NCI-H2196 (cell line): ENCODE results near the gene TEPSIN.

ENCODE experiments used
- DNase-seq: peaks from one replicate; lab custom pipeline; 2025; ENCODE audit not compliant: unreplicated experiment; lab: John Stamatoyannopoulos, UW

TEPSIN gene

DNA sequence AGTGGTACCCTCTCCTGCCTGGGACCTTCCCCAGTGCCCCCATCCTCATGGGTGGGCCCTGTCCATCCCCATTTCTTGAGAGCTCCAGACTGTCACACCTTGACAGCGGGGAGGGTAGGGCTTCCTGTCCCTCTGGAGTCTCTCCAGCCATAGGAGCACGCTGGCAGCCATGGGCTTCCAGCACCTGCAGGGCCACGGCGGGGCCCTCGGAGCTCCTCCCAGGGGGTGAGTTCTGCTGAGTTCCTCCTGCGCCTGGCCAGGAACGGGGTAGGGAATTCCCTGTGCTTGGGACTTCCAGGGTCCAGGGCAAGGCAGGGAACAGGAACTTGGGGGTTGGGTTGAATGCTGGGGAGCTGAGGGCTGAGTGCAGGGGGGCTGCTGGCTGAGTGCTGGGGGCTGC, 49.8 kb downstream of the TEPSIN start:
- no peak for DNase-seq

DNA sequence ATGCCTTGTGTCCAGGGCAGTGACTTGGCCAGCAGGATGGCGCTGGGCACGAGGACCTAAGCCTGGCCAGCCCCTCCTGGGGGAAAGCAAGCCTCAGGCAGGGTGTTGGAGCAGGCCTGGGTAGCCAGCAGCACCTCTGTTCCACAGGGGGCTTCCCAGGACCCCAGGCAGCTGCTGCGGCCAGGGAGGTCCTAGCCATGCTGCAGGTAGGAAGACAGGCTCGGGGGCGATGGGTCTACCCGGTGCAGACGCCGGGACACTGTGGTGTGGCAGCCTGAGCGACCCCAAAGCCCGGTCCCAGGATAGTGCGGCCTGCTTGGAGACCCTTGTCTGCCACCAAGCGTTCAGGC, 50.4 kb downstream of the TEPSIN start:
- no peak for DNase-seq

DNA sequence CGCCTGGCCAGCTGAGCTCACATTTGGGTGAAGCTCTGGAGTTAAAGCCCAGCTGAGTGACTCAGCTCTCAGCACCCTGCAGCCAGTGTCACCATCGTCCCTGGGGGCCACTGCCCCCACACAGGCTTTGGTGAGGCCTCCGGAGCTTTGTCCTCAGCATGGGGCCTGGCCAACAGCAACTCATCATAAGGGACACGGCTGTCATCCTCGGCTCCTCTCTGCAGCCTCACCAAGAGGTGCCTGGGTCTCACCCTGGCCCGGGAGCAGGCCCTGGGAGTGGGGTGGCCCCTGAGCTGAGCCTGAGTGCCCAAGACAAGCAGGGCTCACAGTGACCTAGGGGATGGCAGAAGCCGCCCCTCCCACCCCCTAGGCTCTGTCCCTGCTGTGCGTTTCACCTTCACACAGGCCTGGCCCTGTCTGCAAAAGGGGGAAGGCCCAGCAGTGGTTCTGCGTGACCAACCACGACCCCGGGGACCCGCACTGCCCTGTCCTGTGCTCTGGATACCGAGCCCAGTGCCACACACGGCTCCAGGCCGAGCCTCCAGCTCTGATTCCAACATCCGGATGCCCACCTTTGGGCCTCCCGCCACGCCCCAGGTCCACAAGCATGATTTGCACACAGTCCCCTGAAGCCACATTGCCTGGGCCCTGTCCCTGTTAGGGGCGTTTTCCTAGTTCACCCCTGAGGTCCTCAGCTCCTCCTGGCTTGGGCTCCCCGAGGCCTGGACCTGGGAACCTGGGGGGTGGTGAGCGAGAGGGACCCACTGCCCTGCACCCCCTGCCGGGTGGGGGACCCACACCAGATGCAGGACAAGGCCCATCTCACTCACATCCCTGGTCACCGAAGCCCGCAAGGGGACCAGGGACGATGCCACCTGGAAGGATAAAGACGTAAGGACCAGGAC, 51.0 kb downstream of the TEPSIN start:
- DNase-seq = no peak

DNA sequence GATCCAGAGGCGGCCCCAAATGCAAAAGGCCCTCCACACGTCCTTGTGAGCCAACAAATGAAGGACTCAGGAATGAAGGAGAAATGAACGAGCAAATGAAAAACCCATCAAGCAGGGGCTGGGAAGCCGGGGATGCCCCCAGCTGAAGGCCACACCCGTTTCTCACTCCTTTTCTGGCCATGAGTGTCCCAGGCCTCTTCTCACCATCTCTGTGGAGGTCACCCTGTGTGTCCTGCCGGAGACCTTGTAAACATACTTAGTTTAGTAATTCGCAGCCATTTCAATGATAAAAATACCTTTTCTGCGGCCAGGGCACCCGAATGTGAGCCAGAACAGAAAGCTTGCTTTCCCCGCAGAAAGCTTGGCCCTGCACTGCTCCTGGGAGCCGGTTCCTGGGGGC, 51.7 kb downstream of the TEPSIN start:
- no peak for DNase-seq

DNA sequence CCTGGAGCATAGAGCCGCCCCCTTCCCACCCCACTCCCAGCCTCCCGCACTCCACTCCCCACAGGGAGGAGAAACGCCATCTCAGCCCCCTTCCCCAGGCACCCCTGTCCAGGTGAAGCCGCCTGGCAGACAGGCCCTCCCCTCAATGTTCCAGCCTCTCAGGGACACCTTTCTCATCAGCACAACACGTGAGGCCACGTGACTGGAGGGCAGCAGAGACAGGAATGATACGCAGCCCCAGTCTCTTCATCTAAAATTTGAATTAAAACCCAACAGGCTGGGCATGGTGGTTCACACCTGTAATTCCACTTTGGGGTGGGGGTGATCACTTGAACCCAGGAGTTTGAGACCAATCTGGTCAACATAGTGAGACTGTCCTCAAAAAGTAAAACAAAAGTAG, 52.7 kb downstream of the TEPSIN start:
- no peak for DNase-seq

DNA sequence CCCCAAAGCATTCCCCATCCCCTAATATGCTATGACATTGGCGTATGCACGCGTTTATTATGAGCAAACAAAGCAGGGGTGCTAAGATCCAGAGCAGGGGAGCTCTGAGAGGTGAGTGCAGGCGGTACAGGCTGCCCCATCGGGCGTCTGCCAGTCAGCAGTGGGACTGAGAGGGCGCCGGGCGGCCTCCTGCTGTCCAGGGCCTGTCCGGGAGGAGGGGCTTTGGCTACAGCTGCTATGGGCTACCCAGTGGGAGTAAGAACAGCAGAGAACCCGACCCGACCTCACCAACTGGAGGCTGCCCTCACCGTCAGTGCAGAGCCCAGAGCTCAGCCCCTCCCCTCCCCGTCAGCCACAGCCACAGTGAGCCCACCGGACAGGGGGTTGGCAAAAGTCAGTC, 54.3 kb downstream of the TEPSIN start:
- DNase-seq = no peak

DNA sequence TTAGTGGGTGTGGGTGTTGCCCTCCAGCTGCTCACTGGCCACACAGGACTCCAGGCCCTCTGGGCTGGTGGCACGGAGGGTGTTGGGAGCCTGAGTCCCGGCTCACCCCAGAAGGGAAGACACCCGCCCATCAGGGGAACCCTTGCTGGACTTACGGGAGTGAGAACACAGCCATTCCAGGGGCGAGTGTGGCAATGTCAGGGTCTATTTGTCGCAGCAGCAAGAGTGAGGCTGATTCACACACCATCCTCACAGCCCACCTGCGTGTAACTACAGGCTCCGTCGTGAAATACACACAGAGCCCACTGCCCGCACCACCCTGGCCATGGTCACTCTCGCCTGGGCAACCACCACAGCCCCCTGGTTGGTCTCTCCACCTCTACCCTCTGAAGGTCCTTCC, 55.0 kb downstream of the TEPSIN start:
- no peak for DNase-seq

DNA sequence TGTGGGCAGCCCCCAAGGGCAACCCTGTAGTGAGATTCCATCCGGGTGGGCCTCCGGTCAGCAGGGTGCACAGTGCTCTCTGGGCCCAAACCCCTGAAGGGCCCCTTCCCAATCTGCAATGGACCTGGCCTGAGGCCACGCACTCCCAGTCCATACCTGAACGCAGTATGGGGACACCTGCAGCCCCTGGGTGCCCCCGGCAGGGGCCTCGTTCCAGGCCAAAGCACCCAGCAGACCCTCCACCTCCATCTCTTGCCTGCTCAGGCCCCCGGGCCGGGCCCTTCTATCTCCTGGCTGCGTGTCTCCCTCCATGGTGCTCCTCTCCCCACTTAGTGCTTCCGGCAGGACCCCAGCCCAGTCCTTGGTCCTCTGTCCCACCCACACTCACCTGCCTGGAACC, 55.5 kb downstream of the TEPSIN start:
- DNase-seq = no peak

DNA sequence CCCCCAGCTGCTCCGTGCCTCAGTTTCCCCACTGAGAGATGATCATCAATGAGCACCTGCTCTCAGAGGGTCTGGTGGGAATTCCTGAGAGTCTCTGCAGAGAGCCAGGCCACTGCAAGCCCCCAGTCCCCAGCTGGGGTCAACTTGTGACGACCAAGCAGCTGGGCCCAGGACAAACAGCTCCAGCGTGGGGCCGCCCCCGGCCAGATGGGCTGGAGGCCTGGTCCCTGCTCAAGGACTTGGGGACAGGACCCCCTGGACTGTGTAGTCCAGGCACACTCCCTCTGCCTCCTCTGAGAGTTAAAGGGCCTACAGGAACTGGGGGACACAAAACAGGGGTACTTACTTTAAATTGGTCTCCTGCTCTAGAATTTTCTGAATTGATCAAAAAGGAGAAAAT, 56.3 kb downstream of the TEPSIN start:
- DNase-seq = no peak

DNA sequence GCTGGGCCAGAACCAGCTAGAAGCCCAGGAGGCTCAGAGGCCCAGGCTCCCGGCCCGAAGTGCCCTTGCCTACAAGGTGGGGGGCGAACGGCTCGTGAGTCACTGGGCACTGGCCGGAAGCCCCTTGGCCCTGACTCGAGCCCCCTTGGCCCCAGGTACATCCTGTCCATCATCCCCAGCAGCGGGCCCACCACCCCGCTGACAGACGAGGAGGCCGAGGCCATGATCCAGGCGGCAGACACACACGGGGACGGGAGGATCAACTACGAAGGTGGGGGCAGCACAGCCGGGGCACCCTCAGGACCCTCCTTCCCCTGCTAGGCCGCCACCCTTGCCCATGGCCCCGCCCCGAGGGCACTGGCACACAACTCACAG, 57.1 kb downstream of the TEPSIN start:
- DNase-seq = no peak

DNA sequence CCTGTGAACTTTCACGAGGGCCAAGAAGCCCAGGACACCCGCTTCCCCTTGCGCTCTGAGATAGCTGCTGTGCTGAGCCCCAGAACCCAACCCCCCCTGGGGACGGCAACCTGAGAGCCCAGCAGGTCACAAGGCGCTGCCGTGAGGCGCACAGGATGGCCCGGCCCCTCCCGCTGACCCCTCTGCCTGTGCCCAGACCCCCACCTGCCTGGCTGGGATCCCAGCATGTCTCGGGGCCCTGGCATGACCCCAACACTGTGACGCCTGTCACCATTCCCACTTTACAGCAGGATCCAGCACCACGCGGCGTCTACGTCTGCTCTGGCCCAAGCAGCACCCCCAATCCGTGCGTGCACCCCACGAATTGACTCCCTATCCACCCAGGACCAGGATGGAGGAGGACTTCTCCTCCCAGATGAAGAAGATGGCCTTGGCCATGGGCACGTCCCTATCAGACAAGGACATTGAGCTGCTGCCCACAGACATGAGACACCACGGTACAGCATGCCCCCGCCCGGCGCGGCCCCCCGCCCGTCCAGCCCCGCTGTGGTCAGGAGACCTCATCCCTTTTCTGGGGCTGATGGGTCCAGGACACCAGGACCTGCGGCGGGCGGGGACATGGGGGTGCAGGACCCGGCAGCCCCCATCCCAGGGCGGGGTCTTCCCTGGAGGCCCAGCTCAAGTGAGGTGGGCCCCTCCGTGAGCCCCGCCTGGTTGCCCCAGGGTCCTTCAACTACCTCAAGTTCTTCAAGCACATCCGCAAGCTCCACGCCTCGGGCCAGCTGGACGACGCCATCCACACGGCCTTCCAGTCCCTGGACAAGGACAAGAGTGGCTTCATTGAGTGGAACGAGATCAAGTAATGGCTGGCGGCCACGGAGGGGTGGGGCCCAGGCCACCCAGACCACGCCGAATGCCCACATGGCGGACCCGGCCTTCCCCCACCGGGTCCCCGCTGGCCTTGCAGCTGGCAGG, 57.7 kb downstream of the TEPSIN start:
- no peak for DNase-seq

DNA sequence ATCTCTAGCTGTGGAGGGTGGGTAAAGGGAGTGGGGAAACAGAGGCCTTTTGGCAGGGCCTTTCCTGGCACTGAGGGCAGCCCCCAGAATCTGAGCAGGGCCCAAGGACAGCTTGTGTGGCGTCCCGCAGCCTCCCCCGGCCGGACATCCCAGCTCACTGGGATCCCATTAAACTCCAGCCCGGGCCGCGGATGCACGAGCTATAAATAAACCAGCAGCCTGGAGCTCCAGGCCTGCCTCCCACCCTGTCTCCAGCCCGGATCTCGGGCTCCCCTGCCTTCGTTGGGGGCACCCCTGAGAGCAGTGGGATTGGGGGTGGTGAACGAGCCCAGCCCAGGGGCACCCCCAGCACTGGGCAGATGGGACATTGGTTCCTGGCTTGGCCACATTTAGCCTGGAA, 59.0 kb downstream of the TEPSIN start:
- no peak for DNase-seq

DNA sequence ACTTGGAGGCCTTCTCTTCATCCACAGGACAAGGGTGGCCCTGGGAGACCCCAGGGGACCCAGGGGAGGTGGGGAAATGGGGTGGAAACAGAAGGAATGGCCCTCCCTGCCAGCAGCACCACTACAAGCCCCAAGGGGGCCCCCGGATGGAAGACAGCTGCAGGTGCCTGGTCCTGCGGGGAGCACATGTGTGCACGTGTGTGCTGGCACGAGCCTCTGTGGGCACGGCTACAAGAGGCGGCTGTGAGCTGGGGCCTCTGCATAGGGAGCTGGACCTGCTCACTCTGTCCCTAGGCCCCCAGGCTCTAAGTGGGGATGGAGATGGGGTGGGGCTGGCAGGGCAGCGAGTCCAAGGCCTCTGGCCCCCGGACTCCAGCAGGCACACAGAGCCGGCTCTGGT, 59.6 kb downstream of the TEPSIN start:
- DNase-seq = no peak
